HG03135 (cell line): ENCODE results near the gene LGALSL.

Experiments
- ATAC-seq: cut with Tn5 transposase; IDR thresholded peaks from one replicate; pipeline ENCODE4 v1.9.1; 2021; ENCODE audit warnings: mild to moderate bottlenecking, moderate library complexity; ENCODE audit not compliant: unreplicated experiment

Gene LGALSL

DNA sequence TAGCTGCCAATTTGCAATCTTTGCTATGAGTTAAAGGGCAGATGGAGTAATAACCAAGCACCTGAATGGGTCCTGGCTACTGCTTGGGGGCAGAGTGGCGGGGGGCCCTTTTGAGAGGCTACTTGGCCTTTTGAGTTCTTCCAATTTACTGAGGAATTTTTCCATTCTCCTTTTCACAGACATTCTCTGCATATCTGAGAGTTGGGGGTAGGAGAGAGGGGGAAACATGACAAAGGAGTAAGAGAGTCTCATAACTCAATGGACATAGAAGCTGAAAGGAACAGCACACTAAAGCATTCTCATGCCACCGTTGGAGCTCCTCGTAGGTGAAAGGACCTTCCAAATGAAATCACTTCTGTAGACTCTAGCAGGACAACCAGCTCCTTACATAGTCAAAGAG lies 16.1 kb downstream of the LGALSL start:
- no peak for ATAC-seq

DNA sequence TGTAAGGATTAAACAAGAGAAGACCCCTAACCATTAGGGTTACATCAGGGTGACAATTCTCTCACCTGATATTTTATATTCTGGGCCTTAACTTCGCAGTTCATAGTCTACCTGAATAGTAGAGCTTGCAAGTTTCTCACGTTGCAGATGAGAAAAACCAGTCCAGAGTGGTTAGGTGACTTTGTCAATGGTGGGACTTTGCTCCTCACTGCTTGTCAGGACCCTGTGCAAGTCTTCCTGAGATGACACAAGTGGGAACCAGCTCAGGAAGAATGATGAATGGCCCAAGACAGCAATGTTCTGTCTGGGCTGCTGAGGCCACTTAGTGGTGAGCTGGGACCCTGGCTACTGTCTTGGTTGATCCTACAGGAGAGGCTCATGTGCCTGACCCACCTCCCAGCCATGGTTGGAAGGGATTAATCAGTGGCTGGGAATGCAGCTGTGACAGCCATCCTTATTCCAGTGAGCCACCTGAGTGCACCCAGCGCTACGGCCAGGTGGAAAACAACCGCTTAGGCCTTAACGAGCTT lies 16.9 kb downstream of the LGALSL start:
- no peak for ATAC-seq

DNA sequence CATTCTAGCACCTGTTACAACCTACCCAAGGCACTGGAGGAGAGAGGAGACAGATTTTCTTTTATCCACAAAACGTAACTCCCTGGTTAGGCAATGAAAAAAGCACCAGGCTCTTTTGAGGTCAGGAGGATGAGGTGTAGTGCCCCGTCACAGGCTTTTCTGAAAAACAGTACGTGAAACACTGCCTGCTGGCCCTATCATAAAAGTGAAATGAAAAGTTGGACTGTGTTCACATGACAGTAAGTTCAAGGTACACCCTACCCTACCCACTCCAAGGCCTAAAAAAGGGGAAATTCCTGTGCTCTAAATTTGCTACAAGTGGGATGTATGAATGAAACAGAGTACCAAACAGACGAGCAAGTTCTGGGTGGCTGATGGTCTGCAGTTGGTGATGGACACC lies 17.6 kb downstream of the LGALSL start:
- no peak for ATAC-seq

DNA sequence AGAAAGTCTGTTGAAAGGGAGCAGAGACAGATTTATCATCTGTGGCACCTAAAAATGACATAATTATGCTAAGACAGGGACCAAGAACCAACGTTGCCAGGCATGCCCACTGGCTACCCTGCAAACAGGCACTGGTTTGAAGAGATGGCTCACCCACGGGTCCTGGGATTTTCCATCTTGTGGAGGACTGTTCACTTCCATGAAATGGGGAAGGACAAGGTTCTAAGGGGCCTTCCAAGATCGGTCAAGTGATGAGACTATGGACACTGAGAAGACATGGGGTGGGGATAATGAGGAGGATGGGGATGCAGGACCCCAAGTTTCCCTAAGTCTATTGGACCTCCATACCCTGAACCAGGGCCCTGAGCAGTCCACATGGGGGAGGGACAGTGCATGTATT lies 18.9 kb downstream of the LGALSL start:
- ATAC-seq, result no peak

DNA sequence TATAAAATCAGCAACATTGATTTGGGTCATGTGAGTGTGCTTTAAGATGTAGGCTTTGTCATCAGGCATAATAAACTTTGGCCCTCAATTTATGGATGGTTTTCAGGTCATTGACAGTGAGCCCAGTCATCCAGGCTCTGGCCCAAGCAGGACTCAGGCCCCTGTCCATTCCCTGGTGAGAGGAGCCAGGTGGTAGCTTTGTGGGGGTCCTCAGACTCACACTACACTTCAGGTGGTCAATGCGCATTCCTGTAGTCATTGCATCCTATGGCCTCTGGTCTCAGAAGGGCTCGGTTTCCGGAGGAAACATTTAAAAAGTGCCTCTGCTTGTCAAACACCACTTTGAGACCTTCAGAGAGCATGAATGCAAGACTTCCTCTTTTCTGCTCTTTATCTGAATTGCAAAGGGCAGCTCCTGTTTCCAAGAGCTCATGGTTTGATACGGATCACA lies 20.2 kb downstream of the LGALSL start:
- peak; percentile 59 for ATAC-seq

DNA sequence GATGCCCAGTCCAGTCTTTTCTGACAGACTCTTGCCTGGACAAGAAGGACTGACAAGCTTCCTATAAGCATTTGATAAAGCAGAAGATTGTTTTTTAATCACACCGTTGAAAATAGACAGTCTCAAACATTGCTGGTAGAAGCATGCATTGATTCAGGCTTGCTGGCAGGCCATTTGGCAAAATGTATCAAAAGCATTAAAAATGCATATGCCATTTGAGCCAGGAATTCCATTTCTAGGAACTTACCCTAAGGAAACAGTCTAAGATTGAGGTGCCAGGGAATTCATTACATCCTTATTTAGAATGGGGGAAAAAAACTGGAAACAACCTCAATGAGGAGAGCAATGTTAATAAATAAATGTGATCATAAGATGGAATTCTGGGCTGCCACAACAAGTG lies 20.7 kb downstream of the LGALSL start:
- ATAC-seq, result no peak

DNA sequence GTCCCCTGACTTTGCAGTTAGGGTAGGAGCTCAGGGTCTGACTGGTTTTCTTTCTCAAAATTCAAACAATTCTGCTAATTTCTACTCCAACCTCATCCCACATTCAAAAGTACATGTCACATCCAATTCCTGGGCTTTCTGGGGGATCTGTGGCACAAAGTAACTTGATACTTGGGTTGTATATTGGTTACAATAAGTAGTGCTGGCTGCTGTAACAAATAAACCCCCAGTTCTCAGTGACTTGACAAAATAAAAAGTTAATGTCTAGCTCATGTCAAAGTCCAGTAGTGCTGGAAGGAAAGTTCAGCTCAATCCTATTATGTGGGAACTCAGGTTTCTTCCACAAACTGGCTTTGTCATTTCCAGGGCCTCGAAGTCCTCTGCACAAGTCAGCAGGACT lies 23.1 kb downstream of the LGALSL start:
- ATAC-seq, result no peak

DNA sequence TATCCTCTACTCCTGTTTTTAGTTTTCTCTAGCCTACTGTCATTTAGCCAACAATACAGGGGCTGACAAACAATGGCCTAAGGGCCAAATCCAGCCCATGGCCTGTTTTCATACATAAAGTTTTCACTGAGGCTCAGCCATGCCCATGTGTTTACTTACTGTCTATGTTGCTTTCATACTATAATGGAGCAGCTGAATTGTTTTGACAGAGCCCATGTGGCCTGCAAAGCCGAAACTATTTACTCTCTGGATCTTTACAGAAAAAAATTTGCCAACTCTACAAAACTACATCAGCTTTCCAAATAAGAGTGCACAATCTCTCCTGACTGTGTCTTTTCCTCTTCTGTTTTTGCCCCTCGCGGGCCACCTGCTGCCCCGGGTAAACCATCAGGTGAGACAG lies 24.0 kb downstream of the LGALSL start:
- ATAC-seq, result no peak

DNA sequence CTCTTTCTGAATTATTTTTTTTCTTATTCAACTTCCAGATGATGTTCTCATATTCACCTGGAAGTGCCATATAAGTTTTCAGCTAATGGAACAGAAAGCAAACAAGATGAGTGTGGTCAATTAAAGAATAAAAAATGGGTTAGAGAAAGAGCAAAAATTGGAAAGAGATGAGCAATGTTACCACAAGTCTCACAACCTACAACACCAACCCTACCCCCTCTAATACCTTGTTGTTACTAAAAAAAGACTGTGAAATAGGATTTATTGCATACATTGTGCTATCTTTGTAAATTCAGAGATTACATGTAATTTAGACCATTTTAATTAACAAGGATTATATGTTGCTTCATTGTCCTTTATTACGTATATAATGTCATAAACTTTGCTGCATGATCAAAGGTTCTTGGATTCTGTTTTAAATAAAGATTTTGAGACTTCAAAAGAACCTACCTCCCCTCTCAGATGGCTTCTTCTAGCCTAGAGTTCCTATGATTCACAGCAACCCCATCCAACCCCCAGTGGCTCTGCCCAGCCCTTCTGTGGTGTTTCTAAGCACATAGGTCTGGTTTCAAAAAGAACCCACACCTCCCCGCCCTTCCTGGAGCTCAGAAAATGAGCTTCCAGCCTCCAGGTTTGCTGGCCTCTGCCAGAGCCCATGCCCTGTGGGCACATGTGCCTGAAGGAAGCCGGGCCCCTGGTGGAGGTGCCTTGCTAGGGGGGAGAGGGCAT lies 24.7 kb downstream of the LGALSL start:
- no peak for ATAC-seq

DNA sequence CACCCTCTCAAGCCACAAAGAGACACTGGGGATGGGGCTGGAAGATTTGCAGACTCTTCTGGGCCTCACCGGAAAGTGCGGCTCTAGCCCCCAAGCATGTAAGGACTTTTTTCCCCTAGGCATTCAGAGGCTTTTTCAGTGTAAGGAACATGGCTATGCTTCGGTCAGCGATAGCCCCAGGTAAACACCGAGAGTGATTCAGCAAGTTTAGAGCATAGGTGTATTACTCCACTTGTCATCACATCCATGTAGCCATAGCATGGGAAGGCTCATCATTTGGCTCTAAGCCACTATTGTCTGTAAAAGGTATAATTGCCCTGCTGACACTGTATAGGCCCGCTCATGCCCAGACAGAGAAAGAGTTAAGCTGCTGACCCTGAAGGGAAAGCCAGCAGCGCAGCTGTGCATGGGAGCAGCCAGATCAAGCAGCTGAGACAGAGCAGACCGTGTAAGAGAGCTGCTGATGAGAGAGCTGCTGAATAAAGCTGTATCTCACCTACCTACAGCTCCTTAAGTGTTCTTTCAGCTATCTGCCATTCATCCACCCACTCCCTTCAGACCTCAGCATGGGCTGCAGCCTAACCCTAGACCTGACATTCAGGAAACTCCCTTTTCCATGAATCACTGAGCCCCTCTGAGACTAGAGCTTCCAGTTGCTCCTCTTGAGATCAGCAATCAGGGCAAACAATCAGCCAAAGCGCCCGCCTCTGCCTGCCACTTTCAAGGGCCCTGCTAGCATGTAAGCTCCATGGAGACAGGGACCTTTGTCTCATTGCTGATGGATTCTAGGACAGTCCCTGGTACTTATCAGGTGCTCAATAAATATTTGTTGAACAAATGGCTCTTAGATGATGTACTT lies 25.5 kb downstream of the LGALSL start:
- ATAC-seq, result no peak

DNA sequence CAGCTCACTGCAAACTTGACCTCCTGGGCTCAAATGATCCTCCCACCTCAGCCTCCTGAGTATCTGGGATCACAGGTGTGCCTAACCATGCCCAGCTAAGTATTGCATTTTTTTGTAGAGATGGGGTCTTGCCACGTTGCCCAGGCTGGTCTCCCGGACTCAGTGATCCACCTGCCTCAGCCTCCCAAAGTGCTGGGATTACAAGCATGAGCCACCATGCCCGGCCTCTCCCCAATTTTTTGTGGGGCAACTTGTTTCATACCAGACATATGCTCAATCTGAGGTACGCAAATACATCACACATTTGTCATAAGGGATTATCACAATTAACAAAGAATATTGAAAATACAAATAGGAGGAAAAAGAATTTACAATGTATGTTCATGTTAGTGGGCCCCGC lies 27.7 kb downstream of the LGALSL start:
- ATAC-seq, result no peak

DNA sequence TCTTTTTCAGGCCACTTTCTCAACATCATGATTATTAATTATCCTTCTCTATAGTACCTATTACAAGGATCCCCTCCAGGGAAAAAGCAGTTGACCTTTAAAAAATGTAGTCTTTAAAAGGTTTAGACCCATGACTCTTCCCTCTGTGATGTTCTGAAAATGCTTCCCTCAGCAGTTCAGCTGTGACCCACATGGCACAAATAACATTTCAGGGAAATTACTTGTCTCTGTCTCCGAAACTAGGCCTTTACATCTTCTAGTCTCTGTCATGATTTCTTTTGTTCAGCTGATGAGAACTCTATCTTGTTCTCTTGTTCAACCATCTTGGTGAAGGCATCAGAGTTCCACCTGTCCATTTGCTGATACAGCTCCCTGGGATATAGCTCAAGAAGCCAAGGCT lies 28.3 kb downstream of the LGALSL start:
- no peak for ATAC-seq

DNA sequence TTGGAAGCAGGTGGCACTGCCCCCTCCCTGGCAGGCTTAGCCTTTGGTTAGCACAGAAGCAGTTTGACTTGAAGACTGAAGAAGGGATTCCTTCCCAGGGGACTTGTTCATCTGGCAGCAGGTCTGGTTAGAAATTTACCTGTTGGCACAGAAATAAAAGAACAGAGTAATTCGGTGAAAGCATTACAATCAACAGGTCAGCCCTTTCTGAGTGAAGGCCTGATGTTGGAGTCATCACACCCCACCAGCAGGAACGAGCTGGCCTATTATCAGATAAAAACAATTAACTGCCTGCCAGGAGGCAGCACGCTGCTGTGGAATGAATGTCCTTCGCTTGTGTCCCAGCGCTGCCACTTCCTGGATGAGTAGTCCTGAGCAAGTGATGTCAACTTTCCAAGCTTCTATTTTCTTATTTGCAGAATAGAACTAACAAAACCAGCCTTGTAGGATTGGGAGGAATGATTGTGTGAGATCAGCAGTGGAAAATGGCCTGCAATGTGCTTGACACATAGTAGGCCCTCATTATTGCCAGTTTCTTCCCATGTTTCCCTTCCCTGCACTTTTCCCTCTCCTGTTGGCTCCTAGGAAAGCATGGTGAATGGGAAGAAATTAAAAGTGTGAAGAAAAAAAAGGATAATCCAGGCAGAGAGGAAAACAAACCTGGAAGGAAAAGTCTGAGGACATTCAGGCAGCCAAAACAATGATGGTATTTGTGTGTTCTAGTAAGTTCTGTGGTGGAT lies 29.0 kb downstream of the LGALSL start:
- no peak for ATAC-seq

DNA sequence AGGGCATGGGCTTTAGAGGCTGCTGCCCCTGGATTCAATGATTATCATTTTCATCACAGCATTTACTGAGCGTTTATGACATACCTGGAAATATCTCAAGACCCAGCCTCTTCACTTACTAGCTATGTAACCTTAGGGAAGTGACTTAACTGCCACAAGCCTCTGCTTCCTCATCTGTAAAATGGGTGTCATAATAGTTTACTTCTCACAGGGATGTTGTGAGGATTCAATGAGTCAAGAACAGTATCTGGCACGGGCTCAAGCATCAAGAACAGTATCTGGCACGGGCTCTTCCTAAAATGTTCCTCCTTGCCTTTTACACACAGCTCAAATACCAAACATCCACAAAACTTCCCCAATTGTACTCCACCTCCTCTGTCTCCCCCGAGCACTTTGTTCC lies 31.4 kb downstream of the LGALSL start:
- ATAC-seq, result no peak

DNA sequence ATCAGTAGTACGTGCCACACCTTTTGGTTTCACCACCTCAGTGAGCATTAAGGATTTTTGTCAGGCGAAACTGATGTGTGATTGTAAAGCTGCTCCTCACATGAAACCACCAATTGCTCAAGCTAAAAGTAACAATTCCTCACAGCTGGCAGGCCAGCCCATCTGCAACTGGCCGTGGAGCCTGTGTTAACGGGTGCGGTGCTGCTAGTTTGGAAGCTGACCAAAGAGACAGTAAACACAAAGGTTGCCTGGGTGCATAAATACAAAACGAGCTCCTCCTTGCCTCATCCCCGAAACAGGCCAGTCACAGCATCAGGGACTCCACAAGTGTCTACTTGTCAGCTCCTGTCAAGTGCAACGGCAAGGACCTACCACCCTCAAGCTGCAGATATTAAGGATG lies 32.0 kb downstream of the LGALSL start:
- ATAC-seq, result no peak

DNA sequence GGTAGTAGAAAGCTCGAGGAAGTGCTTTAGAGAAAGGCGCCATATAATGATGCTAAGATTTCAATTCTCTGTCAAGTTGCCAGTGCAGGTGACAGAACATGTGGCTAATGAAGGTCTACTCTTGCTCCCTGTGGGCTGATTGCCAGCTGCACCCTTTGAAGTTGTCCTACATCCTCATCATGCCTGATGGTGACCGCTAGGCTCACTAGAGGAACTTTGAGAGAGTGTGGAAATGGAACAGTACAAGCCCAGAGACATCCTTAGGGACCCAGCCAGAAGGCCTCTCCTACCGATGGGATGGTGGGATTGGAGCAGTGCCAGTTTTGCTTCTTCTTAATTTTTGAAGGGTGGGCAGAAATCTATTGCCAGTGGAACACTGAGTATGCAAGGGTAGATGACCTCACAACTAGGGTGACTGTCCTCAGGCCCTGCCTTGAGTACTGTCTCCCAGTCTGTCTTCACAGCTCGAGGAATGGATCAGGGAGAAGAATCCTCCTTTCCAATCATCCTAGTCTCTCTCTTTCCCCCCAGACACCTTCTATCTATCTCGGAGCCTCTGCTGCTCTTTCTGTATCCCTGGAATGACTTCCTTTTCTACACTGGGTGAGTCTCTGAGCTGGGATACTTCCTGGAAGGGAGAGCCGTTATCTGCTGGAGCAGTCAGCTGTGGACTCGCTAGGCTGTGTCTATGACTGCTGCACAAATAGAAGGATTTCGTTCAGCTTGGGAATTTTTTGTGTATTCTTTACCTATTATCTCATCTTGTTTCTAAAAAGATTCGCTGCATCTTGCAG lies 33.5 kb downstream of the LGALSL start:
- no peak for ATAC-seq

DNA sequence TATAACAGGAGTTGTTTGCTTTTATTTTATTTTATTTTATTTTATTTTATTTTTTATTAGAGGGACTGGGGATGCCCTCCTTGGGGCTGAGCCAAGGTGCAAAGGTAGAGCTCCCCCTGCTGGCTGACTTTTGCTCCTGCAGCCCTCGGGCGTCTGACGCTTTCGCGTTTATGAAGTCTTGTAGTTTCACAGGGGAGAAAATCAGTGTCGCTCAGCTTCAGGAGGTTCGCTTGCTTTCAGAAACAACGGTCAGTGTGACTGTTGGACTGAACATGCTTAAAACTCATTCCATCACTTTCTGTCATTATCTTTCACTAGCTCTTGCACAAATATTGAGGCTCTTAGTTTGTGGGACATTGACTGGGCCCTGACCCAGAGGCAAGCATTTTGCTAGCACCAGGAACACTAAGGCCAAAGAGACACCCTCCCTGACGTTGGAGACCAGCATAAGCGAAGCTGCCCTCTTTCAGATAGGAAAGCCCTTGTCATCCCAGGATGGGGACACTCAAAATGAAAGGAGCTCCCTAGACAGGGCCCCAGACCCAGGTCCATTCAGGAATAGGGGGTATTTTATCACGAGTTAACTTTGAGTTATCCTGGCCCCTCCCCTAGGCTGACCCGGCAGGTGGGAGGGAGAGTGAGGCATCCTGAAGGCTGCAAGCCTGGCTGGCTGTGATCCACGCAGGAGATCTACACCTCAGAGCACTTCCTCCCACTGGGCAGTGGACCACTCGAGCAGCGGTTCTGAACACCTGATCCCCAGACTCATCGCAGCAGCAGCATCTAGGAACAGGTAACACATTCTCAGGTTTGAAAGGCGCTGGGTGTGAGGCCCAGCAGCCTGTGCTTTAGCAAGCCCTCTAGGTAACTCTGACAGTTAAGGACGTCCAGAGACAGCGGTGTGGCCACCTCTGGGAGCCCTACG lies 34.4 kb downstream of the LGALSL start:
- no peak for ATAC-seq

DNA sequence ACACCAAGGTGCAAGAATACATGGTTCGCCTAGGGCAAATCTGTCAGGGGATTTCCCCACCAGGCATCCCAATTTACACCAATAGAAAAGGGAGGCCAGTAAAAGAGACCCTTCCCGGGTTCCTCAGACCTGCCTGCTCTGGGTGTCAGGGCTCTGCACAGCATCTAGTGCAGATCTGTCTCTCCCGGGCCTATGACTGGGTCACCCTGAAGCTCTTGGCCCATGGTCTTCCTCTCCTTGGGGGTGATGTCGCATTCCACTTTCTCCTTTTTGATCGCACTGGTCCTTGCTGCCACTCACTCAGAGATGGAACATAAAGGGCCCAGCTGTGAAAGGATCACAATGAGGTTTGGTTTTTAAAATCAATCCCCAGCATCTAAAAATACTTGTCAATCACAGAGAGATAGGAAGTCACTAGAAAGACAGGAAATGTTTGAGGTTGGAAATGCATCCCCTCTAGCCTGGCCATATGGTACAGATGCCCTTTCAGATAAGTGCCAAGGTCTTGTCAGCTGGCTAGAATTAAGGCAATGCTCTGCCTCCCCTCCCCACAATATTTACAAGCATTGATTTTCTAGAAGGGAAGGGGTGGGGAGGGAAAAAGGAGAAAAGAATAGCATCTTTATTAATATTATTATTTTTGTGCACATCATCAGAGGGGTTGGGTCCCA lies 35.3 kb downstream of the LGALSL start:
- ATAC-seq, result no peak

DNA sequence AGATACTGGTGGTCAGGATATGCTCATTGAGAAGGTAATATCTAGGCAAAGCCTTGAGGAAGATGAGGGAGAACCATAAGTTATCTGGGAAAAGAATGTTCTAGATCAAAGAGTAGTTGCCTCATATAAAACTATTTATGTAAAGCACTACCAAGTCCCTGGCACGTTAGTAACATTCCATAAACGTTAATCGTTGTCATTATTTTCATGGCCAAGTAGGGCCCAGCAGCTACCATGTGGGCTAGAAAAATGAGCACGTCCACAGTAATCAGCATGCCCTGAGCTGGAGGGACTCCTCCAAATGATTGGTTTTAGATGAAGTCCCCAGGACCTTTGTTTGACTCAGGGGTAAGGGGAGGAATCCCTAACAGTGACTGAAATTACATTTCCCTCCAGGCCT lies 37.5 kb downstream of the LGALSL start:
- no peak for ATAC-seq
